ENCODE data around the gene EBNA1BP2. TPM values are rescaled to one million over a fixed set of nuclear protein-coding genes. Genes with fewer than 3 reads are reported as not detected.

Gene EBNA1BP2
- total and polyA plus RNA-seq, 2 donors (not counting 3 experiments of a cell fraction or from before 2014, with no cell fraction given), result 47.8 to 104 TPM

DNA sequence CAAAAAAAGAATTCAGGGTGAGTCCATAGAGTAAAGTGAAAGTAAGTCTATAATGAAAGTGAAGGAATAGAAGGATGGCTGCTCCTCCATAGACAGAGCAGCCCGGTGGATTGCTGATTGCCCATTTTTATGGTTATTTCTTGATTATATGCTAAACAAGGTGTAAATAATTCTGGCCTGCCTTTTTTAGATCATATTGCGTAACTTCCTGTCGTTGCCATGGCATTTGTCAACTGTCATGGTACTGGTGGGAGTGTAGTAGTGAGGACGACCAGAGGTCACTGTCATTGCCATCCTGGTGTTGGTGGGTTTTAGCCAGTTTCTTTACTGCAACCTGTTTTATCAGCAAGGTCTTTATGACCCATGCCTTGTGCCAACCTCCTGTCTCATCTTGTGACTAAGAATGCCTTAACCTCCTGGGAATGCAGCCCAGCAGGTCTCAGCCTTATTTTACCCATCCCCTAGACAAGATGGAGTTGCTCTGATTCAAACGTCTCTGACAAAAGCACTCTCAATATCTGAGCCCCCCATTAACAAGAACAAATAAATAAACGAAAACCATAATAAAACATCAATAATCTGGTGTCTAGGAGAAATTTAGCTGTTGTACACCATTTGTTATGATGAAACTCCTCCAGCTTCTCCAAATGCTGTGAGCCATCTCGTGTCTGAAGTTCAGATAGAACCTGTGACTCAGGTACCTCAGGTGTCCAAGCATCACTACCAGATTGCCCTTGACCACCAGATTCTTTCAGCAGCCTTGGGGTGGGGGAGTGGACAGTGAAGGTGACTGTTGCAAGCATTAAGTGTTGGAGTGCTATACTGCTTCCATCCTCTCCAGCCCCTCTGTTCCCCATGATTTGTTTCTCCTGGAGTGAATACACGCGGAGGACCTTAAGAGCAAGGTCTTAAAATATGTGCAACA, 36.0 kb downstream of the EBNA1BP2 start:
- H3K27ac ChIP-seq (ENCODE audit: insufficient read depth, low read depth, low read length), result no peak overlapping the region
- no peak overlapping the region for H3K9ac ChIP-seq (replicated peaks; ENCODE audit: extremely low read depth, insufficient read depth, low read length)
- intact Hi-C loops (cut with micrococcal nuclease), result no loop called here
- H4K20me1 ChIP-seq (replicated peaks; ENCODE audit: control insufficient read depth, extremely low read depth, insufficient read depth, low read length), result no peaks in the 10 kb centered on the region
- TF ChIP-seq POLR2AphosphoS5 (IDR thresholded peaks at IDR 0.05; ENCODE audit: insufficient read depth, low read depth, low read length), result no peak
- no peak for TF ChIP-seq MAX (IDR thresholded peaks at IDR 0.05; ENCODE audit: insufficient read depth, insufficient read length)
- no peak for TF ChIP-seq JUN (IDR thresholded peaks at IDR 0.05; ENCODE audit: borderline replicate concordance, insufficient read depth, insufficient read length, low read depth)
- no peak for TF ChIP-seq CTCF (IDR thresholded peaks at IDR 0.05; ENCODE audit: extremely low read depth in 1 of 2, insufficient read depth in 1 of 2, low read depth in 1 of 2, low read length in 2 of 2)
- dilution Hi-C loops (cut with MboI; ENCODE audit: extremely low pct_ligation_motif_present, low sequenced_read_pairs), result no loop called here
- FAIRE-seq, result no peak
- ChIA-PET CTCF (interaction anchor here (1.4 kb wide), 1 partner anchor 9 kb away, joined by 4 read pairs; no protein-coding TSS in a partner anchor), POLR2A (no interaction called here)
- no peaks in the 10 kb centered on the region for H3K9me3 ChIP-seq (replicated peaks; ENCODE audit: control insufficient read depth, insufficient read depth, low read length)
- H2AFZ ChIP-seq (ENCODE audit: low read depth, low read length), result no peak overlapping the region
- no peaks in the 10 kb centered on the region for H3K79me2 ChIP-seq (ENCODE audit: control insufficient read depth, insufficient read depth, low read length)
- H3K36me3 ChIP-seq (ENCODE audit: control insufficient read depth in 2 of 2, extremely low read depth in 1 of 2, insufficient read depth in 2 of 2, low read length in 2 of 2), result no peaks in the 10 kb centered on the region
- H3K4me3 ChIP-seq (replicated peaks in 1 of 3; ENCODE audit: insufficient read depth in 1 of 3, low read depth in 1 of 3, low read length in 3 of 3), result no peak overlapping the region
- no peak for DNase-seq (ENCODE audit: low read depth, low spot score)
- peaks cover 12 to 16% of the 10 kb centered on the region in 2 experiments for H3K27me3 ChIP-seq (ENCODE audit: control insufficient read depth in 2 of 2, insufficient read depth in 2 of 2, low read length in 2 of 2)
- no peaks in the 10 kb centered on the region for H3K9me1 ChIP-seq (replicated peaks; ENCODE audit: control insufficient read depth, extremely low read depth, insufficient read depth, low read length)
- no peak overlapping the region for H3K4me2 ChIP-seq (ENCODE audit: insufficient read depth, low read length)
- no TSS peak for BruUV-seq (replicated peaks)
- H3K4me1 ChIP-seq (ENCODE audit: control insufficient read depth, extremely low read depth, insufficient read depth, low read length), result no peaks in the 10 kb centered on the region
